ENCODE results near the gene PTOV1.

GRCh38 chr19:49816590-49816989 lies 34.4 kb upstream of the PTOV1 start:
- no peak for TF ChIP-seq TAF1 (IDR thresholded peaks at IDR 0.05; ENCODE audit: low read depth, low read length)
- TF ChIP-seq POLR2AphosphoS5 (IDR thresholded peaks at IDR 0.05; ENCODE audit: low read depth, low read length) = no peak
- TF ChIP-seq POLR2A (IDR thresholded peaks at IDR 0.05; ENCODE audit: low read depth, low read length) = no peak
- no peak for TF ChIP-seq PAX5 (IDR thresholded peaks at IDR 0.05; ENCODE audit: insufficient read depth, low read length, severe bottlenecking)

Measured in GM12891 (cell line).